Sigmoid colon (tissue), 4 donors: Measurements from ENCODE around the gene GPC3.

ENCODE experiments used
- CTCF ChIP-seq, 4 experiments: fragments of 450-650 bp in 3 of 4; fragments of 200-600 bp in 1 of 4; IDR thresholded peaks; one replicate each; pipeline ENCODE4 v1.5.1; 2016 to 2019; ENCODE audit warnings: antibody characterized with exemption in 4 of 4, mild to moderate bottlenecking in 3 of 4, moderate library complexity in 2 of 4
- EP300 ChIP-seq, 4 donors: sonication (generic); formaldehyde crosslinking; IDR thresholded peaks; one replicate each; pipeline ENCODE4 v1.6.1; 2017; ENCODE audit warnings: antibody characterized with exemption in 4 of 4

DNA sequence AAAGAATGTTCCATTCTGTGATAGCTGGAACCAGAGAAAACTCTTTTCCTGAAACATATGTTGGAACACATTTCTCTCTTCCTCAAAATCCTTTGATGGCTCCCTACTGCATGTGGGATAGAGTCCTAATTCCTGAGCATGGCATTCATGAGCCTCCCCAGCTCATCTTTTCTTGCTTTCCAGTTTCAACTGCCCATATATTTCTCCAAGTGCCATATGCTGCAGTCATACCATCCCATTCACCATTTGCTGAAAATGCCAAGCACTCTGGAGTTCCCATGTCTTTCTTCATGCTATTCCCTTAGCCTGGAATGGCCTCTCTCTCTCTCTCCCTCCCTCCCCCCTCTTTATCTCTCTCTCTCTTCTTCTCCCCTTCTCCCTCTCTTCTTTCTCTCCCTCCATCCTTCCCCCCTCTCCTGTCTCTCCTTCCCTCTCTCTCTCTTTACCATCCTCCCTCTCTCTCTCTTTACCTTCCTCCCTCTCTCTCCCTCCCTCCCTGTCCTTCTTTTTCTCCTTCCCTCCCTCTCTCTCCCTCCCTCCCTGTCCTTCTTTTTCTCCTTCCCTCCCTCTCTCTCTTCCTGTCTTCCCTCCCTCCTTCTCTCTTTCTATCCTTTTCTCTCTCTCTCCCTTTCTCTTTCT, 436.0 kb downstream of the GPC3 start:
- no peak for TF ChIP-seq EP300 (IDR thresholded peaks at IDR 0.05)
- no peak for TF ChIP-seq CTCF (IDR thresholded peaks at IDR 0.05)
